Right lung (tissue), 5 donors: ENCODE data around the gene PCSK2. TPM values are rescaled to one million over a fixed set of nuclear protein-coding genes. Genes with fewer than 3 reads are reported as not detected.

Experiments
- DNase-seq, 2 donors: peaks; one replicate each; pipeline ENCODE4 v3.0.0-alpha.2; 2013
- polyA plus RNA-seq, 5 donors: library from polyadenylated mRNA; unstranded; fragments of 120-200 nt; gene quantifications; one replicate each; pipeline versions ENCODE4 v1.2.1 to v1.2.3, GENCODE V29; 2013; ENCODE audit warnings: inconsistent platforms in 1 of 5, low replicate concordance in 1 of 5; ENCODE audit not compliant: insufficient read length in 5 of 5, insufficient read depth in 1 of 5

The PCSK2 gene
- polyA plus RNA-seq, 5 donors, result 0.23 to 0.69 (median 0.47) TPM

- no peak for DNase-seq
These were observed 21.4 kb downstream of the PCSK2 start for GRCh38 chr20:17248224-17248623.

GRCh38 chr20:17262786-17263185, 35.9 kb downstream of the PCSK2 start:
- no peak for DNase-seq

GRCh38 chr20:17273717-17274116, 46.9 kb downstream of the PCSK2 start:
- DNase-seq, result no peak

GRCh38 chr20:17276101-17276500, 49.3 kb downstream of the PCSK2 start:
- DNase-seq, result no peak

GRCh38 chr20:17281478-17281877, 54.6 kb downstream of the PCSK2 start:
- DNase-seq, result no peak

- DNase-seq, result no peak
These were observed 55.7 kb downstream of the PCSK2 start for GRCh38 chr20:17282501-17282900.

GRCh38 chr20:17287503-17287902, 60.7 kb downstream of the PCSK2 start:
- DNase-seq, result no peak

GRCh38 chr20:17287998-17288397, 61.2 kb downstream of the PCSK2 start:
- DNase-seq, result no peak

GRCh38 chr20:17295151-17295726, 68.4 kb downstream of the PCSK2 start:
- no peak for DNase-seq

GRCh38 chr20:17295991-17296390, 69.2 kb downstream of the PCSK2 start:
- no peak for DNase-seq

GRCh38 chr20:17298171-17298570, 71.3 kb downstream of the PCSK2 start:
- no peak for DNase-seq

GRCh38 chr20:17298751-17299150, 71.9 kb downstream of the PCSK2 start:
- DNase-seq, result no peak

GRCh38 chr20:17300113-17300512, 73.3 kb downstream of the PCSK2 start:
- DNase-seq, result no peak

- no peak for DNase-seq
These were observed 77.9 kb downstream of the PCSK2 start for GRCh38 chr20:17304774-17305173.

GRCh38 chr20:17306427-17306826, 79.6 kb downstream of the PCSK2 start:
- no peak for DNase-seq

- no peak for DNase-seq
These were observed 87.4 kb downstream of the PCSK2 start for GRCh38 chr20:17314264-17314663.

GRCh38 chr20:17315407-17316231, 88.8 kb downstream of the PCSK2 start:
- DNase-seq, result no peak

- DNase-seq, result no peak
These were observed 89.6 kb downstream of the PCSK2 start for GRCh38 chr20:17316316-17317038.

- no peak for DNase-seq
These were observed 90.5 kb downstream of the PCSK2 start for GRCh38 chr20:17317341-17317740.

- DNase-seq, result no peak
These were observed 93.6 kb downstream of the PCSK2 start for GRCh38 chr20:17320456-17320855.

- DNase-seq, result no peak
These were observed 99.3 kb downstream of the PCSK2 start for GRCh38 chr20:17326096-17326495.

GRCh38 chr20:17327185-17328148, 100.6 kb downstream of the PCSK2 start:
- DNase-seq, result no peak
